GM18951 (cell line): ENCODE results near the gene ZBTB44.
"Not testable (repeated sequence)": the region's sequence is repeated elsewhere in the genome, so short reads cannot be mapped to it uniquely, and the experiment has no call there.

Source experiments
- POLR2A ChIP-seq: IDR thresholded peaks from 4 replicates; pipeline ENCODE4 v1.6.1; 2011; ENCODE audit warnings: mild to moderate bottlenecking; ENCODE audit not compliant: insufficient read length, insufficient read depth; ENCODE audit errors: extremely low read depth
- in situ Hi-C: fragments of 300-500 bp; cut with MboI; formaldehyde crosslinking; loops from one replicate; pipeline ENCODE4 v1.12.0; 2022; ENCODE audit warnings: low sequenced_read_pairs, mixed read lengths, inconsistent platforms; ENCODE audit not compliant: unreplicated experiment

Gene ZBTB44

DNA sequence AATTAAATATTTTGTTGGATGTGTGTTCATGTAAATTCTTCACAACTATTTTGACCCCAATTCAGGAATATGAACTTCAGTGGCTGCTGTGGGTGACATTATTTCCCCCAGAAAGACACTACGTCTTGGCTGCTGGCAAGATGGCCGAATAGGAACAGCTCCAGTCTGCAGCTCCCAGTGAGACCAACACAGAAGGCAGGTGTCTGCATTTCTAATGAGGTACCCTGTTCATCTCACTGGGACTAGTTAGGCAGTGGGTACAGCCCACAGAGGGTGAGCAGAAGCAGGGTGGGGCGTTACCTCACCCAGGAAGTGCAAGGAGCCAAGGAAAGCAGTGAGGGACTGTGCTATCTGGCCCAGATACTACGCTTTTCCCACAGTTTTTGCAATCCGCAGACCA is 65.3 kb downstream of the ZBTB44 start:
- in situ Hi-C loops = no loop called here
- no peak for TF ChIP-seq POLR2A

DNA sequence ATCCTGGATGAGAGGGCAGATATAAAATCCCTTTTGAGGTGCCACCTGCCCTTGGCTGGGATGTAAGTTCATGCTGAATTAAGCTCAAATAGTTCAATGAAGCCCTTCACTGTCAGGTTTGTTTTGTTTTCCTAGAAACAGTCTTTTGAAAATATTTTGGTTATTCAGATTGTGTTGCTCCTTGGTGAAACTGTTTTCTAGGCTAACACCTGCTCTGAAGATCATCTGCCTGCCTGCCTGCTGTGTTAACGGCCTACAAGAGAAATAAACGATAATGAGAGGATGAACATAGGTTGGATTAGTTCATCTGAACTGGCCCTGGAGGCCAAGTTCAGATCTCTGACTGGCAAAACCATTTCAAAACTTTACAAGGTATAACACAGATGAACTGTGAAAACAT is 67.4 kb downstream of the ZBTB44 start:
- in situ Hi-C loops = no loop called here
- no peak for TF ChIP-seq POLR2A

GRCh38 chr11:130246738-130247137 is 68.0 kb downstream of the ZBTB44 start:
- in situ Hi-C loops = no loop called here
- TF ChIP-seq POLR2A = no peak

GRCh38 chr11:130246270-130246669 is 68.4 kb downstream of the ZBTB44 start:
- TF ChIP-seq POLR2A = no peak
- in situ Hi-C loops = no loop called here

GRCh38 chr11:130245375-130245774 is 69.3 kb downstream of the ZBTB44 start:
- in situ Hi-C loops = not testable (repeated sequence)

DNA sequence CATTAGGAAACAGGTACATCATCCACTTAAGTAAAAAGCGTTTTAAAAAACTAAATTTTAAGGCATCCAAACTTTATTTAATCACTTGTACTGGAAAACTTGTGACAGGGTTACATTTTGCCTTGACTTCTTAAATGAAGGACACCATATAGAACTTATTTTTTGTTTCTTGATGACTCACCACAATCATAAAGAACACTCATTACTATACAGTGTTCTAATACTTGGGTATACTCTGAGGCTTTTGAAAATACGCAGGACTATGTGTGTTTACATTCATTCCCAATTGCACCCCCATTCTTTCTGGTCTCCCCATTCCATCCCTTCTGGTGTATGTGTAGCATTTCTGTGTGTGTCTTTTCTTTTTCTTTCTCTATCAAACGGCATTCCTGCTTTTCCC is 69.9 kb downstream of the ZBTB44 start:
- in situ Hi-C loops = no loop called here
- TF ChIP-seq POLR2A = no peak

DNA sequence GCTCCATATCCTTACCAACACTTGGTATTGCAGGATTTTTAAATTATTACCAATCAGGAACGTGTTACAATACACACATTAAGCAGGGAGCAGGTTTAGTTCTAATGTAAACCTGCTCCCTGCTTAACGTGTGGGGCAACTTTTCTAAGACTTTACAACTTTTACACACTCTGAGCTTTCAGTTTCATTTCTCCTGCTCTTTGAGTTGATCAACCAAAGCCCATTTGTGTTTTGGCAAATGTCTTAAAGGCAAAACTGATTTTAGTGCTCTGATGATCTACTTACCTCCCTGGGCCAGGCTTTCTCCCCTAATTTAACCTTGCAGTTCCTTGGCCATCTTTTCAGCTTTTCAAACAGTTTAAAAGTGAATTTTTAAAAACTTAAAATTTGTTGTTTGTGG is 70.9 kb downstream of the ZBTB44 start:
- in situ Hi-C loops = no loop called here
- no peak for TF ChIP-seq POLR2A

- in situ Hi-C loops = no loop called here
- no peak for TF ChIP-seq POLR2A
These were observed 73.0 kb downstream of the ZBTB44 start for GRCh38 chr11:130241713-130242112.

- in situ Hi-C loops = no loop called here
- TF ChIP-seq POLR2A = no peak
These were observed 77.3 kb downstream of the ZBTB44 start for GRCh38 chr11:130237282-130238006.

GRCh38 chr11:130234315-130234714 is 80.4 kb downstream of the ZBTB44 start:
- no peak for TF ChIP-seq POLR2A
- in situ Hi-C loops = no loop called here

- in situ Hi-C loops = not testable (repeated sequence)
These were observed 80.8 kb downstream of the ZBTB44 start for GRCh38 chr11:130233888-130234287.

DNA sequence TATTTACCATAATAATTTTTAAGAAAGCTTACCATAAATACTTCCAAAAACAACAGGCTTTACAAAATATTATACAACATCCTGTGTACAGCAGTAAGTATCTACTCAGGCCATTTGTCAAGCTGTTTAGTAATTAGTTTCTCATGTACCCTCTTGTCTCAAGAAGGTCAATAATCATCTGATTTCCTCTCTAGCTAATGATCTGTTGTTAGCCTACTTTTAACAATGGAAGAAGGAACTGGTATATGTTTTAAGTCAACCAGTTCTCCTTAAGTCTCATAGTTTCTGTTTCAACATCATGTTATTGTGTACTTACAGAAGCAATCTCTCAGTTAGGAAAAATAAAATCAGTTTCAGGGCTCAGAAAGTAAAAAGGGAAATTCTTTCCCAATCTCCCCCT is 81.2 kb downstream of the ZBTB44 start:
- in situ Hi-C loops = not testable (repeated sequence)

GRCh38 chr11:130227373-130227772 is 87.3 kb downstream of the ZBTB44 start:
- in situ Hi-C loops = no loop called here
- no peak for TF ChIP-seq POLR2A

GRCh38 chr11:130223291-130223971 is 91.3 kb downstream of the ZBTB44 start:
- TF ChIP-seq POLR2A = no peak

More at GRCh38 chr11:130223291-130223971, 91.3 kb downstream of the ZBTB44 start:
- in situ Hi-C loops = loop anchor here (25.0 kb wide), 2 partner anchors 164 to 639 kb away; no protein-coding TSS in a partner anchor
